ENCODE measurements around the gene UNC5A.
A peak's percentile ranks its signal among the peaks of the same experiment; 100 is the strongest.

The UNC5A gene

GRCh38 chr5:176816043-176816745 is 5.8 kb downstream of the UNC5A start:
- H3K4me1 ChIP-seq (ENCODE audit: control insufficient read depth, insufficient read depth, low read length), result peaks cover 18% of the 10 kb centered on the region
- no peak overlapping the region for H3K9ac ChIP-seq (ENCODE audit: low read length)
- no peak overlapping the region for H3K4me3 ChIP-seq (ENCODE audit: low read depth, low read length)
- no peaks in the 10 kb centered on the region for H3K36me3 ChIP-seq (ENCODE audit: control insufficient read depth, insufficient read depth, low read length)
- no peak overlapping the region for H3K27ac ChIP-seq (ENCODE audit: low read depth, low read length)
- peaks cover 92% of the 10 kb centered on the region for H3K27me3 ChIP-seq (ENCODE audit: control insufficient read depth, insufficient read depth, low read length)
- H3K9me3 ChIP-seq (ENCODE audit: control insufficient read depth, insufficient read depth, low read depth, low read length), result no peaks in the 10 kb centered on the region

- Histone ChIP-seq H3K4me1 (ENCODE audit: control insufficient read depth, insufficient read depth, low read length) (peaks cover 18% of the 10 kb centered on the region), H3K27ac (ENCODE audit: low read depth, low read length) (no peak overlapping the region), H3K36me3 (ENCODE audit: control insufficient read depth, insufficient read depth, low read length) (no peaks in the 10 kb centered on the region), H3K27me3 (ENCODE audit: control insufficient read depth, insufficient read depth, low read length) (peaks cover 92% of the 10 kb centered on the region), H3K9me3 (ENCODE audit: control insufficient read depth, insufficient read depth, low read depth, low read length) (no peaks in the 10 kb centered on the region), H3K9ac (ENCODE audit: low read length) (no peak overlapping the region), H3K4me3 (ENCODE audit: low read depth, low read length) (peak overlapping the region; percentile 52)
Measured at GRCh38 chr5:176816791-176817347, 6.5 kb downstream of the UNC5A start.

- H3K4me3 ChIP-seq (ENCODE audit: low read depth, low read length), result peak overlapping the region; percentile 52
- peaks cover 92% of the 10 kb centered on the region for H3K27me3 ChIP-seq (ENCODE audit: control insufficient read depth, insufficient read depth, low read length)
Measured at GRCh38 chr5:176817369-176817840, 7.0 kb downstream of the UNC5A start.

GRCh38 chr5:176817841-176818377 is 7.5 kb downstream of the UNC5A start:
- no peak overlapping the region for H3K27ac ChIP-seq (ENCODE audit: low read depth, low read length)
- peaks cover 17% of the 10 kb centered on the region for H3K4me1 ChIP-seq (ENCODE audit: control insufficient read depth, insufficient read depth, low read length)
- no peaks in the 10 kb centered on the region for H3K36me3 ChIP-seq (ENCODE audit: control insufficient read depth, insufficient read depth, low read length)
- peaks cover 92% of the 10 kb centered on the region for H3K27me3 ChIP-seq (ENCODE audit: control insufficient read depth, insufficient read depth, low read length)
- H3K4me3 ChIP-seq (ENCODE audit: low read depth, low read length), result peak overlapping the region; percentile 52
- H3K9me3 ChIP-seq (ENCODE audit: control insufficient read depth, insufficient read depth, low read depth, low read length), result no peaks in the 10 kb centered on the region
- H3K9ac ChIP-seq (ENCODE audit: low read length), result no peak overlapping the region

More at GRCh38 chr5:176817369-176817840, 7.0 kb downstream of the UNC5A start:
- Histone ChIP-seq H3K36me3 (ENCODE audit: control insufficient read depth, insufficient read depth, low read length) (no peaks in the 10 kb centered on the region), H3K27ac (ENCODE audit: low read depth, low read length) (no peak overlapping the region), H3K9me3 (ENCODE audit: control insufficient read depth, insufficient read depth, low read depth, low read length) (no peaks in the 10 kb centered on the region), H3K4me1 (ENCODE audit: control insufficient read depth, insufficient read depth, low read length) (peaks cover 18% of the 10 kb centered on the region), H3K9ac (ENCODE audit: low read length) (no peak overlapping the region)

GRCh38 chr5:176818391-176819098 is 8.2 kb downstream of the UNC5A start:
- Histone ChIP-seq H3K9me3 (ENCODE audit: control insufficient read depth, insufficient read depth, low read depth, low read length) (no peaks in the 10 kb centered on the region), H3K36me3 (ENCODE audit: control insufficient read depth, insufficient read depth, low read length) (no peaks in the 10 kb centered on the region), H3K9ac (ENCODE audit: low read length) (no peak overlapping the region), H3K4me3 (ENCODE audit: low read depth, low read length) (peak overlapping the region; percentile 52), H3K4me1 (ENCODE audit: control insufficient read depth, insufficient read depth, low read length) (peaks cover 13% of the 10 kb centered on the region), H3K27ac (ENCODE audit: low read depth, low read length) (no peak overlapping the region), H3K27me3 (ENCODE audit: control insufficient read depth, insufficient read depth, low read length) (peaks cover 92% of the 10 kb centered on the region)

GRCh38 chr5:176819476-176819875 is 9.1 kb downstream of the UNC5A start:
- H3K4me1 ChIP-seq (ENCODE audit: control insufficient read depth, insufficient read depth, low read length), result peaks cover 13% of the 10 kb centered on the region
- no peaks in the 10 kb centered on the region for H3K36me3 ChIP-seq (ENCODE audit: control insufficient read depth, insufficient read depth, low read length)
- peaks cover 92% of the 10 kb centered on the region for H3K27me3 ChIP-seq (ENCODE audit: control insufficient read depth, insufficient read depth, low read length)
- no peak overlapping the region for H3K27ac ChIP-seq (ENCODE audit: low read depth, low read length)
- no peak overlapping the region for H3K4me3 ChIP-seq (ENCODE audit: low read depth, low read length)
- no peaks in the 10 kb centered on the region for H3K9me3 ChIP-seq (ENCODE audit: control insufficient read depth, insufficient read depth, low read depth, low read length)
- no peak overlapping the region for H3K9ac ChIP-seq (ENCODE audit: low read length)

GRCh38 chr5:176820937-176821336 is 10.6 kb downstream of the UNC5A start:
- peaks cover 13% of the 10 kb centered on the region for H3K4me1 ChIP-seq (ENCODE audit: control insufficient read depth, insufficient read depth, low read length)
- no peak overlapping the region for H3K4me3 ChIP-seq (ENCODE audit: low read depth, low read length)
- no peak overlapping the region for H3K9ac ChIP-seq (ENCODE audit: low read length)
- H3K27ac ChIP-seq (ENCODE audit: low read depth, low read length), result no peak overlapping the region
- H3K36me3 ChIP-seq (ENCODE audit: control insufficient read depth, insufficient read depth, low read length), result no peaks in the 10 kb centered on the region
- peaks cover 92% of the 10 kb centered on the region for H3K27me3 ChIP-seq (ENCODE audit: control insufficient read depth, insufficient read depth, low read length)
- no peaks in the 10 kb centered on the region for H3K9me3 ChIP-seq (ENCODE audit: control insufficient read depth, insufficient read depth, low read depth, low read length)

DNA sequence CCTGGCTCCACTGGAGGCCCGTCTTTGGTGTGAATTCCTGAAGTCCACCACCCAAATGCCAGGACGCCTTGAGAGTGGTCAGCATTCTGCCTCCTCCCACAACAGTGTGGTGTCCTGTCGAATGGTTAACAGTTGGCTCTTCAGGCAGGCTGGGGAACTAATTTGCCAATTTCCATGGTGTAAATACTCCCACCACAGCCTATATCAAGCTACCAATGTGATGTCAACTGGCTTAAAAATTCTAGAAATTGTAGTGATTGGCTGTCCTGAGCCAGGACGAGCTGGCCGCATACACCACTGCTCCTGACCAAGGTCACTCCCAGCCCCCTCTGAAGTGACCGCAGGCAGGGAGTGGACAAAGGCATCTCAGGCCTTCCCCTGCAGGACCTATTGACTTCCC is 11.1 kb downstream of the UNC5A start:
- no peak overlapping the region for H3K27ac ChIP-seq (ENCODE audit: low read depth, low read length)
- no peaks in the 10 kb centered on the region for H3K9me3 ChIP-seq (ENCODE audit: control insufficient read depth, insufficient read depth, low read depth, low read length)
- H3K4me1 ChIP-seq (ENCODE audit: control insufficient read depth, insufficient read depth, low read length), result peaks cover 12% of the 10 kb centered on the region
- no peak overlapping the region for H3K4me3 ChIP-seq (ENCODE audit: low read depth, low read length)
- H3K27me3 ChIP-seq (ENCODE audit: control insufficient read depth, insufficient read depth, low read length), result peaks cover 90% of the 10 kb centered on the region
- no peaks in the 10 kb centered on the region for H3K36me3 ChIP-seq (ENCODE audit: control insufficient read depth, insufficient read depth, low read length)
- no peak overlapping the region for H3K9ac ChIP-seq (ENCODE audit: low read length)

GRCh38 chr5:176822041-176822792 is 11.9 kb downstream of the UNC5A start:
- Histone ChIP-seq H3K4me1 (ENCODE audit: control insufficient read depth, insufficient read depth, low read length) (peaks cover 5% of the 10 kb centered on the region), H3K4me3 (ENCODE audit: low read depth, low read length) (no peak overlapping the region)

GRCh38 chr5:176822793-176823481 is 12.6 kb downstream of the UNC5A start:
- Histone ChIP-seq H3K27ac (ENCODE audit: low read depth, low read length) (no peak overlapping the region), H3K9ac (ENCODE audit: low read length) (no peak overlapping the region), H3K27me3 (ENCODE audit: control insufficient read depth, insufficient read depth, low read length) (peaks cover 80% of the 10 kb centered on the region), H3K9me3 (ENCODE audit: control insufficient read depth, insufficient read depth, low read depth, low read length) (no peaks in the 10 kb centered on the region), H3K4me3 (ENCODE audit: low read depth, low read length) (no peak overlapping the region), H3K36me3 (ENCODE audit: control insufficient read depth, insufficient read depth, low read length) (no peaks in the 10 kb centered on the region), H3K4me1 (ENCODE audit: control insufficient read depth, insufficient read depth, low read length) (peaks cover 5% of the 10 kb centered on the region)

More at GRCh38 chr5:176822041-176822792, 11.9 kb downstream of the UNC5A start:
- Histone ChIP-seq H3K36me3 (ENCODE audit: control insufficient read depth, insufficient read depth, low read length) (no peaks in the 10 kb centered on the region), H3K27me3 (ENCODE audit: control insufficient read depth, insufficient read depth, low read length) (peaks cover 82% of the 10 kb centered on the region), H3K27ac (ENCODE audit: low read depth, low read length) (no peak overlapping the region), H3K9ac (ENCODE audit: low read length) (no peak overlapping the region), H3K9me3 (ENCODE audit: control insufficient read depth, insufficient read depth, low read depth, low read length) (no peaks in the 10 kb centered on the region)
